ENCODE results near the gene PPP1R14C. TPM values are rescaled to one million over a fixed set of nuclear protein-coding genes. Genes with fewer than 3 reads are reported as not detected.
"Not testable (repeated sequence)": the region's sequence is repeated elsewhere in the genome, so short reads cannot be mapped to it uniquely, and the experiment has no call there.

Gene PPP1R14C
- polyA plus RNA-seq, 3 donors: 0.11 TPM; not detected in 2

GRCh38 chr6:150238846-150239407 lies 96.1 kb downstream of the PPP1R14C start:
- Histone ChIP-seq H3K9me3 (replicated peaks in 1 of 2; ENCODE audit: control insufficient read depth in 1 of 2, insufficient read depth in 1 of 2, low read length in 2 of 2) (peaks cover 2 to 4% of the 10 kb centered on the region in 2 donors), H3K4me1 (ENCODE audit: control insufficient read depth in 1 of 2, insufficient read depth in 2 of 2, low read length in 2 of 2) (peaks cover 12 to 13% of the 10 kb centered on the region in 2 donors), H3K4me2 (replicated peaks; ENCODE audit: extremely low read depth, low read length, poor library complexity, severe bottlenecking) (no peak overlapping the region), H4K20me1 (ENCODE audit: insufficient read depth, low read length) (no peaks in the 10 kb centered on the region), H3K36me3 (replicated peaks in 1 of 2; ENCODE audit: control insufficient read depth in 1 of 2, insufficient read depth in 2 of 2, low read length in 2 of 2) (no peaks in the 10 kb centered on the region), H3K27me3 (ENCODE audit: control insufficient read depth in 2 of 2, insufficient read depth in 2 of 2, low read length in 2 of 2) (peaks cover 3 to 32% of the 10 kb centered on the region in 2 donors), H3K79me2 (ENCODE audit: insufficient read depth, low read length) (no peaks in the 10 kb centered on the region), H3K27ac (ENCODE audit: low read depth in 1 of 2, low read length in 2 of 2) (no peak overlapping the region), H3K4me3 (replicated peaks in 1 of 3; ENCODE audit: low read depth in 2 of 3, low read length in 3 of 3) (no peak overlapping the region), H2AFZ (ENCODE audit: insufficient read depth, low read depth, low read length, poor library complexity, severe bottlenecking) (no peak overlapping the region), H3K9ac (ENCODE audit: insufficient read depth, low read length, poor library complexity, severe bottlenecking) (no peak overlapping the region)
- intact Hi-C loops (cut with micrococcal nuclease): no loop called here
- Mint-ChIP-seq H3K27ac (no peak overlapping the region), H3K27me3 (ENCODE audit: low read depth in 3 of 3) (peaks cover 29 to 71% (median 41%) of the 10 kb centered on the region in 3 donors), H3K4me1 (peaks cover 16% of the 10 kb centered on the region), H3K9me3 (peaks cover 0 to 14% (median 6%) of the 10 kb centered on the region in 7 donors), H3K4me3 (peak overlapping the region in 1 of 2 donors; percentile 8), H3K36me3 (no peaks in the 10 kb centered on the region)
- TF ChIP-seq, protein P1, sequence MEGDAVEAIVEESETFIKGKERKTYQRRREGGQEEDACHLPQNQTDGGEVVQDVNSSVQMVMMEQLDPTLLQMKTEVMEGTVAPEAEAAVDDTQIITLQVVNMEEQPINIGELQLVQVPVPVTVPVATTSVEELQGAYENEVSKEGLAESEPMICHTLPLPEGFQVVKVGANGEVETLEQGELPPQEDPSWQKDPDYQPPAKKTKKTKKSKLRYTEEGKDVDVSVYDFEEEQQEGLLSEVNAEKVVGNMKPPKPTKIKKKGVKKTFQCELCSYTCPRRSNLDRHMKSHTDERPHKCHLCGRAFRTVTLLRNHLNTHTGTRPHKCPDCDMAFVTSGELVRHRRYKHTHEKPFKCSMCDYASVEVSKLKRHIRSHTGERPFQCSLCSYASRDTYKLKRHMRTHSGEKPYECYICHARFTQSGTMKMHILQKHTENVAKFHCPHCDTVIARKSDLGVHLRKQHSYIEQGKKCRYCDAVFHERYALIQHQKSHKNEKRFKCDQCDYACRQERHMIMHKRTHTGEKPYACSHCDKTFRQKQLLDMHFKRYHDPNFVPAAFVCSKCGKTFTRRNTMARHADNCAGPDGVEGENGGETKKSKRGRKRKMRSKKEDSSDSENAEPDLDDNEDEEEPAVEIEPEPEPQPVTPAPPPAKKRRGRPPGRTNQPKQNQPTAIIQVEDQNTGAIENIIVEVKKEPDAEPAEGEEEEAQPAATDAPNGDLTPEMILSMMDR (IDR thresholded peaks at IDR 0.05): no peak
- no CpG with 5 or more reads among the region's 6 CpGs for WGBS (ENCODE audit: insufficient coverage)
- DNase-seq: no peak

GRCh38 chr6:150241756-150242155 lies 98.9 kb downstream of the PPP1R14C start:
- intact Hi-C loops (cut with micrococcal nuclease); H4K20me1 ChIP-seq (ENCODE audit: insufficient read depth, low read length); H3K36me3 ChIP-seq (replicated peaks in 1 of 2; ENCODE audit: control insufficient read depth in 1 of 2, insufficient read depth in 2 of 2, low read length in 2 of 2); H3K27ac Mint-ChIP-seq; H3K9me3 ChIP-seq (replicated peaks in 1 of 2; ENCODE audit: control insufficient read depth in 1 of 2, insufficient read depth in 1 of 2, low read length in 2 of 2); H2AFZ ChIP-seq (ENCODE audit: insufficient read depth, low read depth, low read length, poor library complexity, severe bottlenecking); H3K79me2 ChIP-seq (ENCODE audit: insufficient read depth, low read length); H3K4me3 Mint-ChIP-seq; H3K36me3 Mint-ChIP-seq; DNase-seq; H3K9ac ChIP-seq (ENCODE audit: insufficient read depth, low read length, poor library complexity, severe bottlenecking); H3K4me3 ChIP-seq (replicated peaks in 1 of 3; ENCODE audit: low read depth in 2 of 3, low read length in 3 of 3); H3K27ac ChIP-seq (ENCODE audit: low read depth in 1 of 2, low read length in 2 of 2); H3K4me2 ChIP-seq (replicated peaks; ENCODE audit: extremely low read depth, low read length, poor library complexity, severe bottlenecking): not testable (repeated sequence)
- Mint-ChIP-seq H3K27me3 (ENCODE audit: low read depth in 3 of 3) (peaks cover 24 to 52% (median 31%) of the 10 kb centered on the region in 3 donors), H3K4me1 (peaks cover 16% of the 10 kb centered on the region), H3K9me3 (peaks cover 0 to 13% (median 6%) of the 10 kb centered on the region in 7 donors)
- 96% methylated on average over 4 of the region's 5 CpGs for WGBS (ENCODE audit: insufficient coverage)
- Histone ChIP-seq H3K27me3 (ENCODE audit: control insufficient read depth in 2 of 2, insufficient read depth in 2 of 2, low read length in 2 of 2) (peaks cover 5 to 33% of the 10 kb centered on the region in 2 donors), H3K4me1 (ENCODE audit: control insufficient read depth in 1 of 2, insufficient read depth in 2 of 2, low read length in 2 of 2) (peaks cover 12 to 13% of the 10 kb centered on the region in 2 donors)
